Chondrocyte (in vitro differentiated cells): ENCODE results near the gene CD79B. TPM values are rescaled to one million over a fixed set of nuclear protein-coding genes. Genes with fewer than 3 reads are reported as not detected.
A peak's percentile ranks its signal among the peaks of the same experiment; 100 is the strongest.
"Not testable (repeated sequence)": the region's sequence is repeated elsewhere in the genome, so short reads cannot be mapped to it uniquely, and the experiment has no call there.

Experiments used
- DNase-seq: peaks from one replicate; pipeline ENCODE4 v3.0.0; 2021; ENCODE audit warnings: mixed read lengths, low spot score
- H3K27ac Mint-ChIP-seq: one replicate; pipeline ENCODE4 v1.8.0; 2021; ENCODE audit warnings: mild to moderate bottlenecking, moderate library complexity, mixed read lengths; ENCODE audit not compliant: unreplicated experiment
- H3K27me3 Mint-ChIP-seq: 2 replicates; pipeline ENCODE4 v1.8.0; 2021; ENCODE audit warnings: low read depth, mixed read lengths
- H3K36me3 Mint-ChIP-seq: 2 replicates; pipeline ENCODE4 v1.8.0; 2021; ENCODE audit warnings: low read depth, mixed read lengths
- H3K4me1 Mint-ChIP-seq: 2 replicates; pipeline ENCODE4 v1.8.0; 2021; ENCODE audit warnings: low read depth, mild to moderate bottlenecking, mixed read lengths
- H3K4me3 Mint-ChIP-seq: one replicate; pipeline ENCODE4 v1.8.0; 2021; ENCODE audit warnings: mild to moderate bottlenecking, moderate library complexity, mixed read lengths; ENCODE audit not compliant: unreplicated experiment
- H3K9me3 Mint-ChIP-seq: 2 replicates; pipeline ENCODE4 v1.8.0; 2021; ENCODE audit warnings: low read depth, mixed read lengths
- CTCF ChIP-seq: fragments of 200-600 bp; sonication (generic); IDR thresholded peaks from 2 replicates; pipeline ENCODE4 v1.5.0; 2021; ENCODE audit warnings: antibody characterized with exemption, mild to moderate bottlenecking, moderate library complexity
- total RNA-seq: library from RNA; stranded (reverse); gene quantifications from 3 replicates; pipeline ENCODE4 v1.2.1, GENCODE V29; 2021

The CD79B gene
- total RNA-seq, 1 donor from 2014 or later, result not detected

- H3K4me1 Mint-ChIP-seq, H3K27ac Mint-ChIP-seq, DNase-seq, H3K4me3 Mint-ChIP-seq, H3K9me3 Mint-ChIP-seq, H3K36me3 Mint-ChIP-seq: not testable (repeated sequence)
- peaks cover 26% of the 10 kb centered on the region for H3K27me3 Mint-ChIP-seq
- peak; percentile 75 for TF ChIP-seq CTCF
Measured at GRCh38 chr17:63889026-63889848, 42.9 kb downstream of the CD79B start.

GRCh38 chr17:63885119-63885518, 47.0 kb downstream of the CD79B start:
- H3K27ac Mint-ChIP-seq, H3K36me3 Mint-ChIP-seq, H3K9me3 Mint-ChIP-seq, DNase-seq, H3K4me1 Mint-ChIP-seq, H3K4me3 Mint-ChIP-seq: not testable (repeated sequence)
- H3K27me3 Mint-ChIP-seq, result peaks cover 11% of the 10 kb centered on the region

- H3K27ac Mint-ChIP-seq, H3K9me3 Mint-ChIP-seq, H3K4me1 Mint-ChIP-seq, H3K4me3 Mint-ChIP-seq, DNase-seq, H3K36me3 Mint-ChIP-seq: not testable (repeated sequence)
- H3K27me3 Mint-ChIP-seq, result peaks cover 20% of the 10 kb centered on the region
Measured at GRCh38 chr17:63882626-63883126, 49.5 kb downstream of the CD79B start.

- Mint-ChIP-seq H3K36me3 (no peaks in the 10 kb centered on the region), H3K4me3 (no peak within 1 kb of the TSS), H3K9me3 (no peaks in the 10 kb centered on the region), H3K27ac (no peak within 1 kb of the TSS), H3K4me1 (no peaks in the 10 kb centered on the region), H3K27me3 (peaks cover 21% of the 10 kb centered on the region)
- peak; percentile 73 for TF ChIP-seq CTCF
- no peak for DNase-seq
Measured at GRCh38 chr17:63881935-63882601, 50.1 kb downstream of the CD79B start, which contains the start of gene GH2. Gene GH2 (minus strand): TSS chr17:63881944. CDS start chr17:63881801, 143 bp downstream.

GRCh38 chr17:63881337-63881736, 50.8 kb downstream of the CD79B start:
- DNase-seq, H3K27ac Mint-ChIP-seq: not testable (repeated sequence)

GRCh38 chr17:63880706-63881105, 51.4 kb downstream of the CD79B start:
- Mint-ChIP-seq H3K36me3 (no peaks in the 10 kb centered on the region), H3K9me3 (no peaks in the 10 kb centered on the region), H3K27me3 (peaks cover 23% of the 10 kb centered on the region), H3K27ac (no peak overlapping the region), H3K4me1 (no peaks in the 10 kb centered on the region), H3K4me3 (no peak overlapping the region)
- no peak for DNase-seq
- TF ChIP-seq CTCF, result no peak

More at GRCh38 chr17:63881337-63881736, 50.8 kb downstream of the CD79B start:
- not testable (repeated sequence) for H3K4me1 Mint-ChIP-seq, H3K9me3 Mint-ChIP-seq, H3K4me3 Mint-ChIP-seq, H3K36me3 Mint-ChIP-seq
- H3K27me3 Mint-ChIP-seq, result peaks cover 23% of the 10 kb centered on the region

Other genes starting within 250 kb of the CD79B start
- gene LIMD2, start 232.2 kb downstream of the CD79B start, total RNA-seq, result 24.7 to 33.3 TPM (median 32.2 TPM) in 3 replicates
- gene STRADA, start 190.5 kb downstream of the CD79B start, total RNA-seq, result 26.2 to 47.3 TPM (median 27.1 TPM) in 3 replicates
- 63.5 to 65.1 TPM (median 64.9 TPM) in 3 replicates for gene CCDC47, start 158.7 kb downstream of the CD79B start, total RNA-seq
- 94.6 to 120 TPM (median 99.0 TPM) in 3 replicates for gene DDX42, start 158.2 kb downstream of the CD79B start, total RNA-seq
- 92.3 to 112 TPM (median 94.9 TPM) in 3 replicates for gene PSMC5, start 104.9 kb downstream of the CD79B start, total RNA-seq
- gene FTSJ3, start 104.7 kb downstream of the CD79B start, total RNA-seq, result 26.5 to 41.4 TPM (median 27.9 TPM) in 3 replicates
- 30.7 to 35.1 TPM (median 34.6 TPM) in 3 replicates for gene SMARCD2, start 89.6 kb downstream of the CD79B start, total RNA-seq
- gene CSH2, start 58.7 kb downstream of the CD79B start, total RNA-seq, result 6.9 TPM in 1 of 3 replicates, not detected in the others
- gene GH2, start 50.4 kb downstream of the CD79B start, total RNA-seq, result not detected in 3 replicates
- 14.0 TPM in 1 of 3 replicates, not detected in the others for gene CSH1, start 35.8 kb downstream of the CD79B start, total RNA-seq
- 0.68 TPM in 1 of 3 replicates, not detected in the others for gene CSHL1, start 21.1 kb downstream of the CD79B start, total RNA-seq
- gene GH1, start 13.5 kb downstream of the CD79B start, total RNA-seq, result not detected in 3 replicates
- gene SCN4A, start 40.6 kb upstream of the CD79B start, total RNA-seq, result not detected in 3 replicates
- 0.28 to 0.35 TPM in 2 of 3 replicates, not detected in the other for gene PRR29, start 66.0 kb upstream of the CD79B start, total RNA-seq
- not detected in 3 replicates for gene ICAM2, start 88.3 kb upstream of the CD79B start, total RNA-seq
- gene ERN1, start 197.8 kb upstream of the CD79B start, total RNA-seq, result 12.1 to 18.2 TPM (median 14.9 TPM) in 3 replicates